ENCODE measurements around the gene ABL1.
A peak's percentile ranks its signal among the peaks of the same experiment; 100 is the strongest.

The ABL1 gene

DNA sequence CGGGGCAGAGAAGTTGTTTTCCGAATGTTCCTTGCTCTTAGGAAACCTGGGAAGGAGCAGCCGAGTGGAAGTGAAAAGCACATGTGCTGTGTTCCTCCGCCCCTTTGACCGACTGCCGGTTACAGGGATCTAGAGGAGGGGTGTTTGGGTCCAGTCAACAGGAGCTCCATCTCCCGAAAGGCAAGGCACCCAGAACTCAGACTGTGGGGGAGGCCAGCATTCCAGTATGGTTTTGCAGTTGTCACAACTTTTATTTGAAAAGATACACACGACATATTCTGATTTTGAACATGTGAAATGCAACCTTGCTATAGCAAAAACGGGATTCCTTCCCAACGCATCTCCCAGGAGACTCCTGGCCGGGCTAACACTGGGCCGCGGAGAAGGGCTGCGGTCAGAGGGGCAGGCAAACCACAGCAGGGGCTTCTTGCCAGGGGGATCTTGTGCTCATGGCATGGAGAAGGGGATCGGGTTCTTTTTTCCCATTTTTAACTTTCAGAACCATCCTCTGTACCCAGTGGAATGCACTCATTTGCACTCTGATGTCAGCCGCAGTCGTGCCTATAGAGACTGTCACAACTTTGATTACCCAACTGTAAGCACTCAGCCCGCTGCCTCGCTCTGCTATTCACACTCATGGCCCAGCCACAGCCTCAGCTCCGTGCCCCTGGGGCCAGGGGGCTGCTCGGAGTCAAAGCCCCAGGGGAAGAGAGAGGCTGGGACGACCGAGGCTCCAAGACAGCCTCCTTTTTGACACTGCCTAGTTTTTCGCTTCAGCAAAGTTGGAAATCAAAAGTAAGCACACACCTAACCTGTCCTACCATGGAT, 57.6 kb downstream of the ABL1 start:
- no peak for DNase-seq

DNA sequence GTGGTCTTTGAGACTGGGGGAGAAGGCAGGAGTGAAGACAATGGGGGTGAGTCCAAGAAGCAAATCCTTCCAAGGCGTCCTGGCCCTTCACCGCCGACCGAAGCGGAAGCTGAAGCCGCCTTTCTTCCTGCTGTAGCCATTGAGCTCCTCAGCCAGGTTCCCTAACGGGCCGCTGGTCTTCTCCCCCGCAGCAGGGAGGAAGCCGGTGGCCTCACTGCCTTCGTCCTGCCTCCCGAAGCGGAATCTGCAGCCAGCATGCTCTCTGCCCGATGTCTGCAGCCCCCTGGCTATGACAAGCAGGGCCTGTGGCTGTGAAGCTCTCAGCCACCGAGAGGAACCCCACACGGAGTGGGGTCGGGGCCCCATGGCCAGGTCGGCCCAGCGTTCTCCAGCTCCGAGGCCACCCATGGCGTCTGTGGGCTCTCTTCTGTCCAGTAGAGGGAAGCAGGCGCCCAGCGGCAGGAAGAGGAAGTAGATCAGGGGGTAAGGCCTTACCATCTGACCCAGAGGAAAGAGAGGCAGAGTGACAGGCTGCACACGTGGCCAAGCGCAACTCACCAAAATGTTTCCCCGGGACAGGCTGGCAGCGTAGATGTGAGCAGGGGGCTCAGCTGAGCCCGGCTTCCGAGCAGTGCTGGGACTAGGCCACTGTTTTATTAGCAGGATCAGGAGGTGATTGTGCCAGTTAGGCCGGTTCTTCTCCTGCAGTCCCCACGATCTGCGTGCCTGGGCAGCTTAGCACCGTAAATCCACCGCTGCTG, 58.5 kb downstream of the ABL1 start:
- DNase-seq = peak; percentile 90

DNA sequence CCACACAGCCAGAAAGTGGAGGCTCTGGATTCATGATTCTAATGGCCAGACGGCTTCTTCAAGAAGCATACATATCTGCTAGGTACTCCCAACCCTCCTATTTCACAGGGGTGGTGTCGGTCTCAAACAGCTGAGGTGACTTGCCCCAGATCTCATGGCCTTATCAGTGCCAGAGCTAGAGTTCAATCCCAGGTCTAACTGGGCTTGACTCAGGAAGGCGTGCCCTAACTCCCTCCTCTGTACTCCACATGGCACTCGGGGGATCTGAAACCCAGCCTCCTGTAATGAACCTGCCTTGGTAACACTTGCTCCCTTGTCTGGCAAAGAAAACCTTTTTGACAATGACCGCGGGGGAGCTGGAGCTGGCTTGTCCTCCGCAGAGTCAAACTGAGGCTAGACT, 59.5 kb downstream of the ABL1 start:
- DNase-seq = peak; percentile 54

DNA sequence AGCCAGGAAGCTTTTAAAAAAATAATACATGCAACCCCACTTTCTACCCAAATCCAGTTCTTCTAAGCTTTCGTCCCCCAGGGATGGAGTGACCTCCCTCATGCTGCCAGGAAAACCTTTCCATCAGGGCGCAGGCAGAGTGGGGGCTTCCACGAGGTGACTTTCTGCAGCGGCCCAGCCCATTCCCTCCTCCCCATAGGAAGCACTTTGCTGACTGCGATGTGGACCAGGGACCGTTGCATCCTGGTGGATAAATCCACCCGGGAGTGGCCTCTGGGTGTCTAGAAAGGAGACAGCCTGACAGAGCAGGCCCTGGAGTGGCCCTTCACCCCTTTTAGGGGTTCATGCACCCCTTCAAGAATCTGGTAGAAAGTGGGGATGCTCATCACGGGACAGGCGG, 60.0 kb downstream of the ABL1 start:
- DNase-seq = no peak

DNA sequence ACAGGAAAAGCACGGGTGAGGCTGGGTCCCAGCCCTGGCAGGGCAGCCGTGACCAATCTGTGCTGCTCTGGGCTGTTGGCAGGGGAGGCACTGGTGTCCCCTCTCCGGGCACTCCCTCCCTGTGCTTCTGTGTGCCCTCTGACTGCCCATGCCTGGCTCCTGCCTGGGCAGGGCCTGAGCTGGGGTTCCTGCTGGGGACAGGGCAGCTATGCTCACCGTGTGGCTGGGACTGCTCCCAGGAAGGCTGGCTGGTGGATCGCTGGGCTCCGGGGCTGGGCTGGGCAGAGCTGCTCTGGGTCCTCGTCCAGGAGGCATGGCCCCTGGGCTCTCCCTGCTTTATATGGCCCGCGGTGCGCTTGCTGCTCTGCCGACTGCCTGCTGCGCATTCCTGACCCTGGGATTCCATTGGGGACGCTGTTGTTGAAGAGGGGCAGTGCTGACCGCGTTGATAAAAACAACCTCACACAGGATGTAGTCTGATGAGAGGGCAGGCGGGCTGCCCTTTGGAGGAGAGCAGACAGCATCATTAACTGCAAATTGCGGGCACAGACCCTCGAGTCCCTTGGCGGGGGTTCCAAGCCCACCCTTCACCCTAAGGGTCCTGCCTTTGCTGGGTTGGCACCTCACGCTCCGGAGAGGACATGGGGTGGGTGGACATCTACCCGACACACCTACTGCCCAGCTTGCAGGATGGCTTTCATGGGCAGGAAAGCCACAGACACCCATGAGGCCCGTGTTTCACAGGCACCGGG, 60.6 kb downstream of the ABL1 start:
- DNase-seq = no peak

DNA sequence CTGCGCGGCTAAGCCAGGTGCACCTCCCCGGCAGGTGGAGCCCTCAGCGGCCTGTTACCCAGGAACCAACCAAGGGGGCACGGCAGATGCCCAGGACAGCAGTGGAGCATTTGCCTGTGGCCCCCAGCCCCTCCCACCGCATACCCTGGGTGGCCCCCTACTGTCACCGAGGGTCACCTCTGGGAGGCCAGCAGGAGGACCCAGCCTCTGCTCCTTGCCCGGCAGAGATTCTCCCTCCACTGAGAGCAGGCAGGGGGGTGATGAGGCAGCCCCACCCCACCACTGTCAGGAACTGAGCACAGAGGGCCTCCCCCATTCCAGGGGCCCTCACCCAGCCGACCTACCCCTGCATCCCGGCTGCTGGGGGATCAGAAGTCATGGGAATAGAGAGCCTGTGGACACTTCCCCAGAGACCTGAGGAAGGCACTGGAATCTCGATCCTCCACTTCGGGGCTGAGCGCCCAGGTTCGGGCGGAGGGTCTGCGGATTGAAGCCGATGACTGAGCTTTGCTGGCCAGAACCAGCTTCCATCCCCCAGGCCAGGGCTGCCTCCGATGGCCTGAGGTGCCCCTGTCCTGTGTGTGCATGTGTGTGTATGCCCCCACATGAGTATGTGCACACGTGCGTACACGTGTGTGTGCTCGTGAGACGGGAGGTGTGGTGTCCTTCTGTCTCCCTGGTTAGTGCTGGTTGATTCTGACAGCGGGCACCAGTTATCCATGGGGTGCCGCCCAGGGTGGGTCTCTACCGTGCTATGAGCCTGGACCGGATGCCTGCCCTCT, 61.4 kb downstream of the ABL1 start, which contains the start of gene QRFP:
TSS of gene QRFP (minus strand) at position 580 of the 782 bp plus-strand sequence. CDS start 2,974 bp downstream, outside the sequence.
- DNase-seq = no peak

DNA sequence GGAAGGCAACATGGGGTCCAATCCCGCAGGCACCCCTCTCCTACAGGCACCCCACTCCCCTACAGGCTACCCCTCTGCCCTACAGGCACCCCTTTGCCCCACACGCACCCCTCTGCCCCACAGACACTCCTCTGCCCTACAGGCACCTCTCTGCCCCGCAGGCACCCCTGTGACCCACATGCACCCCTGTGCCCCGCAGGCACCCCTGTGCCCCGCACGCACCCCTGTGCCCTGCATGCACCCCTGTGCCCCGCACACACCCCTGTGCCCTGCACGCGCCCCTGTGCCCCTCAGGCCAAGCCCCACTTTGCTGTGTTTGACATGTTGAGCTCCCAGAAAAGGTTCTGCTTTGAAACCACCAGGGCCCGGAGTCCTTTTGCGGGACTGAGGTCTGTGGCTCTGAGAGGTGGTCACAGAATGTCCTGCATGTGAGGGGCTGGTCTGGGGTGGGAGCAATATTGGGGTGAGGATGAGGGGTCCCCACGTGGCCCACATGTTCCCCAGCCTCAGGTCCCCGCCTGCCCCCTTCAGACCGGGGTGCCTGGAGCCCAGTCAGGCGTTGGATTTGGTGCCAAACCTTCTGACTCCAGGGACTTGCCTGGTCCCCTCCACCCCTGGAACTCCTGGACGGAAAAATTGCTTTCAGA, 62.2 kb downstream of the ABL1 start:
- DNase-seq = no peak

DNA sequence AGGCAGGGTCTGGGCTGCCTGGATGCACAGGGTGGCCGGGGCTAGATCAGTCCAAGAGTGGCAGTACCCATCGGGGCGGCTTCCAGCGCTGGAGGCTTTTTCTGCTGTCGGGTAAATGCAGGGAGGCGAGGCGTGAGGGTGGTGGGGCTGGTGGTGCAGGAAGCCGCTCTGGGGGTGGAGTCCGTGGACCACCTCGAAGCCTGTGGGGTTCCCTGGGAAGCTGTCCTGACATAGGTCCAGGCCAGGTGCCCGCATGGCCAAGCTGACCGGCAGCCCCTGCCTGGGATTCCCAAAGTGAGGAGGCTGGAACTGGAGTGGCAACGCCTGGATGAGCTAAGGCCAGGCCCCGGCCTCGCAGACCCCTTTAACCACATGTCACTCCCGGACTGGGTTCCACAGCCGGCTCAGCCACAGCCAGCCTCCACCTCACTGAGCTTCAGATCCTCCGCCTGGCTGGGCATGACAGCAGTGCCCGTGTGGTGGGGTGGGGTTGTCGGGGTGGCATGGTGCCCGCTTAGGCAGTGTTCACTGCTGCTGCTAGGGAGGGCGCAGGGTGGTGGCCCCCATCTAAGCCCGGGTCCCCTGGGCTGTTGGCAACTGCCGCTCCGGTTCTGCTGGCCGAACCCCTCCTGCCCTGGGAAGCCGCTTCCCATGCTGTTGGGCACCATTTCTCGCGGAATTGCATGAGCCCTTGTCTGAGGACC, 62.9 kb downstream of the ABL1 start:
- DNase-seq = no peak

DNA sequence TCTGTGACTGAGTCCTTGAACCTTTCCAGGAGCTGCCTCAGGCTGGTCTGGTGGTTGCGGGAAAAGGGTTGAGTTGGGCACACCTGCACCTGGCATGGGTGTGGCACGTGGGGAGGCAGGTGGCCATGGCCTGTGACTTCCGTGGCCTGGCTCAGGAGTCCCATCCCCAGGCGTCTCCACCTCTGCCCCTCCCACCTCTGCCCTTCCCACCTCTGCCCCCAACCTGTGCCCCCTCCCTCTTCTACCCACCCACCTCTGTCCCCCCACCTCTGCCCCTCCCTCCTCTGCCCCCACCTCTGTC, 63.4 kb downstream of the ABL1 start:
- DNase-seq = no peak

DNA sequence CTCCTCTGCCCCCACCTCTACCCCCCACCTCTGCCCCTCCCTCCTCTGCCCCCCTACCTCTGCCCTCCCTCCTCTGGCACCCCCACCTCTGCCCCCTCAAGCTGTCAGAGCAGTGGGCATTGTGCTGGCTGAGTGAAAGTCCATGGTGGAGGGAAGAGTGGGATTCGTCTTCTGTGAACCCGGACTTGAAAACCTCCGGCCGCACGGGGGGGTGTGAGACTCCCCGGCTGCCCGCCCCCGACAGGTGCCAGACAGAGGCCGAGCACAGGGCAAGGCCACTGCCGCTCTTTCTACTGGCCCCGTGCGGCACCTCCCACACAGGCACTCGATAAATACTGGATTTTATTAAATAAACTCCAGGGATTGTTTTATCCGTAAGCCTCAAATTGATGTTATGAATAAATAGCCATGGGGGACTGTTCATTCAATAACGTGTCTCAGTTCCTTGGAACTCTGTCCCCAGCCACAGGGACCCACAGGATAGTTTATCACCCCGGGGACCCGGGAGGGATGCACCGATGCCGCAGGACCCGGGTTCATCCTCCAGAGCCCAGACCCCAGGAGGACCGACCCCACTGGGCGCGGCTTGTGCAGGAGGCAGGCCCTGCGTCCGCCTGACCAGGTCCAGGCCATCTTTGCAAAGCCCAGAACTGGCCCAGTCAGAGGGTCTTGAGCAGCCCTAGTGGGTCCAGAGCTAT, 64.1 kb downstream of the ABL1 start:
- DNase-seq = no peak

DNA sequence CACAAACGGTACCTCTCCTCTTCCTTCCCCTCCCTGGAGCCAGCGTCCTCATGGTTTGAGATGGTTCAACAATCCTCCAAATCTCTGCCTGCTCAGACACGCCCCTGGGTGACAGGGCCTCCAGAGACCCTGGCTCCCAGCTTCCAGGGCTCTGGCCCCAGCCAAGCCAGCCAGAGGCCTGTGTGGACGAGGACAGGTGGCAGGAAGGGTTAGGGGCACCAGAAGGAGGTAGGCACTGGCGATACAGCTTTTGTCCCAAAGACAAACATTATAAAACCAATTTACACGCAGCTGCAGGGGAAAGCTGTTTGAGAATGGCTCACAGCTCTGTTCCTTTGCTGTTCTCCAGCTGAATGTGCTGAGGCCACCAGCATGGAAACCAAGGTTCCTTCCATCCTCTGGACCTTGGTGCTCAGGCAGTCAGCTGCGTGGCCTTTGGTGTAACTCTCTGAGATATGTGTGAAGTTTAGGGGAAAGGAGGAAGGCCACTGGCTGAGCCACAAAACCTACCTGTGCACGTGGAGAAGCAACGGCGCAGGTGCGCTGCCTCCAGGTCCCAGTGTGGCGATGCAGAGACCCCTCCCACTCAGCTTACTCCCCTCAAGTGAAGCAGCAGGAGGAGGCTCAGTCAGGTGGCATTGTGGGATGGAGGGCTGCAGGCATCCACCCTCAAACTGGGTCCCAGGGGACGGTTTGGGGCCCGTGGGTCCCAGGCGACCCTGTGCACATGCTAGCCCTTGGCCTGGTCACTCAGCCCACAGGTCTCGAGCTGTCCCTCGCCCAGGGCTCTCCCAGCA, 65.8 kb downstream of the ABL1 start:
- DNase-seq = no peak

DNA sequence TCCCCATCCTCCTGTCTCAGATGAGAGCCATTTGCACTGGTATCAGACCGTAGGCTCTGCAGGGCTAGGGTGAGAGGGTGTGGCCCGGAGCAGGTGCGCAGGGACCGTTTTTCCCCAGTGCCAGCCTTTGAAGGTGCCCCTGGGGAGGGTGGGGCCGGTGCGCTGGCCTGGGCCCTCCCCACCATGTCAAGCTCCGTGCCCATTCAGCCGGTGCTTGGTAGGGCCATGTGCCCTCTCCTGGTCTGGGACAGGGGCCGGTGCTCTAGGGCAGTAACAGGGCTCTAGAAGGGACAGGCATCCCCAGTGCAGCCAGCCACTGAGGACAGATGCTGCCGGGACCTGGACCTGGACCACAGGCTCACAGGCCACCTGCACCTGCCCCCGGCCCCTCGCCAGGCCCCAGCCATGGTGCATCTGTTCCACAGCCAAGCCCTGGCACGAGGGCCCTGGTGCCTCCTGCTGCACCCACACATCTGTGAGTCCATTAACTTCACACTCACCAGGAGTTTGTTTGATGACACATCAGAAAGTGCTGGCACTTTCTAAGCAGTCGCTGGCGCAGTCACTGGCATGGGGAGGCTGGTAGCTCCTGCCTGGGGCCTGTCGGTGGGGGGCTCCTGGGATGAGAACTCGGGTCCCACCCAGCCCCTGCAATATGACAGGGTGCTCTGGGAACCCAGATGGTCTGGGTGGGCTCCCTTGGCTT, 66.6 kb downstream of the ABL1 start:
- no peak for DNase-seq

DNA sequence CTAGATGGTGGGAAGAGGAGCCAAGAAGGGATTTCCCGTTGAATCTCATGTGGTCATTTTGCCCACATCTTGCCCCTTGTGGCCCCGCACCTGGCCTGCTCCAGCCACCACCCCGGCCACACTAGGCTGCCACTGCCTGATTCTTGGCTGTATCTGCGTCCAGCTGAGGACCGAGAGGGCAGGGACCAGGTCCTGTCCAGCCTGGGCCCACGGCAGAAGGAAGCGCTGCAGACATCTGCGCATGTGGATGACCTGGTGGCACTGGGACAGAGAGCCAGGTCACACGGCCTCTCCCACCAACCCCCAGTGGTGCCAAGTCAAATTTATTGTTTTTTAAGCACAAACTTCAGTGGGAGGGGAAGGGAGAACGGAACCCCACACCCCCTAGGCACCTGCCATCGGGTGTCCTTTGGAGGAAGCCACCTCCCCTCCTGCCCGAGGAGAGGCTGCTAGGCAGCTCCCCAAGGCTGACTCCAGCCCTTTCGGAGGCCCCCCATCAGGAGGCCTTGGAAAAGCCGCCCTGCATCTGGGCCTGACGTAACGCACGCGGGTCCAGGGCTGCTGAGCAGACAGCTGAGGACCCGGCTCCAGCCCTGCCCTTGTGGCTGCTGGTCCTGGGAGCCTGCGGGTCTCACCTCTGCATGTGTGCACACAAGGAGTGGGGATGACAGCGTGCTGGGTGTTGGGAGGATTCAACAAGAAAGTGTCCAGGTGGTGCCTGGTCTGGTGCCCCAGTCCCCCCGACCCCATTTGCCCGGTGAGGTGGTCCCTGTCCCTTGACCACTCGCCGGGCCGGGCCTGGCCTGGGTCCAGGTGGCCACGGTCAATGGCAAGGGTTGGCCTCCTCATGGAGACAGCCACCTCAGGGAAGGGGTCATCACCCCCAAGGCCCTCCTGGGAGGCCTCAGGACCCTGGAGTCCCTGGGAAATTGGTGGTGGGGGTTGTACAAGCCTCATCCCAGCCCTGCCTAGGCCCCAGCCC, 67.4 kb downstream of the ABL1 start:
- no peak for DNase-seq

DNA sequence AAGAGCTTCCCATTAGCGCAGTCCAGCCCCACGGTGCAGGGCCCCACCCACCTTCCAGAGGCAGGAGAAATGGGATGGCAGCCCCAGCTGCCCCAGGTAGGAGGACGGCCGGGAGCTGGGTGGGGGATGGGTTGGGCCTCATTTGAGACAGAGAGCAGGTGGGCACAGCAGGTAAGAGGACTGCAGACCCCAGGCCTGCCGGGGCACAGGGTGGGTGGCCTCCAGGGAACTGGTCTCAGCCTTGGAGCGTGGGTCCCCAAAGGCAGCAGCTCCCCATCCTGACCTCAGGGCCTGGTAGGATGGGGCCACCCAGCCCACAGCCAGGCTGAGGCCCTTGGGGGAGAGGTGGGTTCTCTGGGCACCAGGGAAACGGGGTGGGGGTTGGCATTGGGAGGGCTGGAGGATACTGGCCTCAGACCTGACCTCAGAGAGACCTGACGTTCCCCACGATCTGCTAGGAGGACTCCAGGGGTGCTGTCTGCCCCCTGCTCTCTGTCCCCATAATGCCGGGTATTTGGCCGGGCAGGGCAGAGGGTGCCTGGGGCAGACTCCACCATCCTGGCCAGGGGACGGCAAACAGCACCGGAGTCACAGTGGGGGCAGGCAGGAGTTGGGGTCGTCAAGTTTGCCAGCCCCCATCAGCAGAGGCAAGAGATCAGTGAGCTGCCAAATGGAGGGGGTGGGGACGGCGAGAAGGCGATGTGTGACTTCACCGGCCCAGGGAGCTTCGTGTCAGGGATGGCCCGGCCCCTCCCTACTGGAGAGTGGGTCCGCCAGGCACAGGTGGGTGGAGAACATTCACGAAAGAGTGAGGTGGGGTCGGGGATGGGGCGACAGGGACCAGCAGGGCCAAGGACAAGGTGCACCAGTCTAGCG, 68.4 kb downstream of the ABL1 start:
- DNase-seq = no peak

DNA sequence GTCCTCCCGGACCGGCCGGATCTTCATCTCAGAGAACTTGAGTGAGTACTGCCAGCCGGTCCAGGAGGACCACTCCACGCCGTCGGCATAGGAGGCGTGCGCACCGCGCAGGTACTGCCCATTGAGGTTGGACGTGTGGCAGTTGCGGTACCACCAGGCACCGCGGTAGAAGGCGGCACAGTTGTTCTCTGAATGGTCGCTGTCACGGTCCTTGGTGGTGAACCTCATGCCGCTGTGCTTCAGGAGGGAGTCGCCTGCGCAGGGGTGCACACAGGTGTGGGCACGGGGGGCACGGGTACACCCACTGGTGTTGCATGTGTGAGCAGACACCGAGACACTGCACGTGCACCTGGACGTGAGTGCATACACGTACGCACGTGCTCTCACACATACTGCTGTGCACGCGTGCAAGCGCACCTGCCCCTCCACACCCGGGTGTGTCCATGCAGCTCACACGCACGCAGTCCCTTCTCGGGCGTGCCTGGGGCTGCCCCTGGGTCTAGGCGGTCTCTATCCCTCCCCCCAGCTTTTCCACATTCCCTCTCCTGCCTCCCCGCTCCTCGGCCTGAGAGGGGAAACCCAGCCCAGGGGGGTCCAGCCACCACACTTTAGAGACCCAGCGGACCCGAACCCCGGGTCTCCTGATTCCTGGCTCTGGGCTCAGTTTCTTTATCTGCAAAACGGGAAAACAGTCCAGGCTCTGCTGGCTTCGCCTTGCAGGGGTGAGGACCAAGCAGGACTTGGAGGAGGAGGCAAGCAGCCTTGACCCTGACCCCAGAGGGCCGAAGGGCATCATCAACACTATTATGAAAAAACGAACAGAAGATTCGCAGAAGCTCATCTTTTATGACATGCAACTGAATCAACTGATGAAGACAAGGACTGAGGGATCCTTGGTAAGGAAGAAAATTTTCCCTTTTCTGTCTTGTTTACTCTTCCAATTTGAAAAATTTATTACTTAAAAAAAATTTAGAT, 69.3 kb downstream of the ABL1 start:
- no peak for DNase-seq
